ENCODE measurements around the gene ARL14EP.

ARL14EP gene

GRCh38 chr11:30322826-30323710, at the start of gene ARL14EP:
TSS of gene ARL14EP (plus strand) at chr11:30323104. CDS start at chr11:30330949, 7,845 bp downstream.
- peak; percentile 73 to 77 for DNase-seq (ENCODE audit: low read depth in 2 of 2, low spot score in 1 of 2)

GRCh38 chr11:30277176-30277575, 45.7 kb upstream of the ARL14EP start:
- DNase-seq (ENCODE audit: low read depth in 2 of 2, low spot score in 1 of 2): no peak

- no peak for DNase-seq (ENCODE audit: low read depth in 2 of 2, low spot score in 1 of 2)
Measured at GRCh38 chr11:30279796-30280195, 43.1 kb upstream of the ARL14EP start.

- no peak for DNase-seq (ENCODE audit: low read depth in 2 of 2, low spot score in 1 of 2)
Measured at GRCh38 chr11:30281476-30282288, 41.2 kb upstream of the ARL14EP start.

GRCh38 chr11:30282289-30282631, 40.6 kb upstream of the ARL14EP start:
- DNase-seq (ENCODE audit: low read depth in 2 of 2, low spot score in 1 of 2): no peak

- DNase-seq (ENCODE audit: low read depth in 2 of 2, low spot score in 1 of 2): no peak
Measured at GRCh38 chr11:30284836-30285235, 38.1 kb upstream of the ARL14EP start.

- no peak for DNase-seq (ENCODE audit: low read depth in 2 of 2, low spot score in 1 of 2)
Measured at GRCh38 chr11:30285416-30286121, 37.3 kb upstream of the ARL14EP start.

GRCh38 chr11:30291331-30291730, 31.6 kb upstream of the ARL14EP start:
- no peak for DNase-seq (ENCODE audit: low read depth in 2 of 2, low spot score in 1 of 2)

GRCh38 chr11:30292545-30292944, 30.4 kb upstream of the ARL14EP start:
- DNase-seq (ENCODE audit: low read depth in 2 of 2, low spot score in 1 of 2): no peak

GRCh38 chr11:30295178-30295885, 27.6 kb upstream of the ARL14EP start:
- DNase-seq (ENCODE audit: low read depth in 2 of 2, low spot score in 1 of 2): no peak

GRCh38 chr11:30304620-30305019, 18.3 kb upstream of the ARL14EP start:
- DNase-seq (ENCODE audit: low read depth in 2 of 2, low spot score in 1 of 2): no peak

- no peak for DNase-seq (ENCODE audit: low read depth in 2 of 2, low spot score in 1 of 2)
Measured at GRCh38 chr11:30310623-30311022, 12.3 kb upstream of the ARL14EP start.

- DNase-seq (ENCODE audit: low read depth in 2 of 2, low spot score in 1 of 2): no peak
Measured at GRCh38 chr11:30311189-30311588, 11.7 kb upstream of the ARL14EP start.

GRCh38 chr11:30312243-30312642, 10.7 kb upstream of the ARL14EP start:
- no peak for DNase-seq (ENCODE audit: low read depth in 2 of 2, low spot score in 1 of 2)

- DNase-seq (ENCODE audit: low read depth in 2 of 2, low spot score in 1 of 2): no peak
Measured at GRCh38 chr11:30313580-30313979, 9.3 kb upstream of the ARL14EP start.

- no peak for DNase-seq (ENCODE audit: low read depth in 2 of 2, low spot score in 1 of 2)
Measured at GRCh38 chr11:30314625-30315024, 8.3 kb upstream of the ARL14EP start.

- no peak for DNase-seq (ENCODE audit: low read depth in 2 of 2, low spot score in 1 of 2)
Measured at GRCh38 chr11:30316237-30316636, 6.7 kb upstream of the ARL14EP start.

- no peak for DNase-seq (ENCODE audit: low read depth in 2 of 2, low spot score in 1 of 2)
Measured at GRCh38 chr11:30317030-30317429, 5.9 kb upstream of the ARL14EP start.

- DNase-seq (ENCODE audit: low read depth in 2 of 2, low spot score in 1 of 2): no peak
Measured at GRCh38 chr11:30321321-30321720, 1.6 kb upstream of the ARL14EP start.

GRCh38 chr11:30322191-30322590, 713 bp upstream of the ARL14EP start:
- DNase-seq (ENCODE audit: low read depth in 2 of 2, low spot score in 1 of 2): no peak

Measured in stimulated activated CD8-positive, alpha-beta memory T cell treated with anti-CD3 and anti-CD28 coated beads, Interleukin-4, amount 100 ng/mL, for 1 hour (primary cell).